DLD1 (cell line): Measurements from ENCODE around the gene CCDC85C.

ENCODE experiments used
- in situ Hi-C: cut with HindIII; loops from 2 replicates; pipeline ENCODE4 v1.10.0; 2017; ENCODE audit warnings: low sequenced_read_pairs

Gene CCDC85C

GRCh38 chr14:99525699-99526080, 78.3 kb downstream of the CCDC85C start:
- in situ Hi-C loops, result no loop called here

- in situ Hi-C loops, result no loop called here
Measured at GRCh38 chr14:99524804-99525698, 79.0 kb downstream of the CCDC85C start.

- in situ Hi-C loops, result no loop called here
Measured at GRCh38 chr14:99524091-99524661, 79.8 kb downstream of the CCDC85C start.

GRCh38 chr14:99523704-99524055, 80.3 kb downstream of the CCDC85C start:
- in situ Hi-C loops, result no loop called here

GRCh38 chr14:99522934-99523703, 80.9 kb downstream of the CCDC85C start:
- in situ Hi-C loops, result no loop called here

DNA sequence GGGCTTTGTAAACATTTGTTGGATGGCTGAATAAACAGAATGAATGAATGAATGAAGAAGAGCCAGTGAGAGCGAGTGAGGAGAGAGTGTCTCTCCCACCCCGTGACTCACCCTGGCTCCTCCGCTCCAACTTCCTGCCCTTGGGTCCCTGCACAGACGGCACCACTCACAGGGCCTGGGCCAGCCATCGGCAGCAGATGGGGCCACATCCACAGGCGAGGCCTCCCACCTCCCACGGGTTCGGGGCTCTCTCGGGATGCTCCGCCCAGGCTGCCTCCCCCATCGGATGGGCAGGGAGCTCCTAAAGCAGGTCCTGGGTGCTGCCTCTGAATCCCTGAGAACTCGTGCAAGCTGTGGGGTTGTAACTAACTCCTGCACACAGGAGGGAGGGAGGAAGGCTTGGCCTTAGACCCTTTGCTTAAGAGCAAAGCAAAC, 81.5 kb downstream of the CCDC85C start:
- in situ Hi-C loops, result no loop called here

DNA sequence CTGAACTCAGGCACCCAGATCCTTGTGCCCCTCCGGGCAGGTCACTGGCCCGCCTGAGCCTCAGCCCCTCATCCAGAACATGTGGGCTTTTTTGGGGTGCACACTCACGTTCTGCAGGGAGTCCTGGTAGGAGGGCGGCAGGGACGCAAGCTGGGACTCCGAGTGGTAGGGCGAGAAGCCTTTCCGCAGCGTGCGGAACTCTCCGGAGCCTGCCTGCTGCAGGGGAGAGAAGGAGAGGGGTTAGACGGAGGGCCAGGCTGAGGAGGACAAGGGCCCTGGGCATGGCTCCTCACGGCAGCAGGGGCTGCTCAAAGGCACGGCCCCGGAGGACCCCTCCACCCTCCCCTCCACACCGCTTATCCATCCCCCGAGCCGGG, 82.0 kb downstream of the CCDC85C start:
- in situ Hi-C loops, result no loop called here

- in situ Hi-C loops, result no loop called here
Measured at GRCh38 chr14:99521176-99522024, 82.6 kb downstream of the CCDC85C start.

GRCh38 chr14:99520571-99521081, 83.4 kb downstream of the CCDC85C start:
- in situ Hi-C loops, result no loop called here

DNA sequence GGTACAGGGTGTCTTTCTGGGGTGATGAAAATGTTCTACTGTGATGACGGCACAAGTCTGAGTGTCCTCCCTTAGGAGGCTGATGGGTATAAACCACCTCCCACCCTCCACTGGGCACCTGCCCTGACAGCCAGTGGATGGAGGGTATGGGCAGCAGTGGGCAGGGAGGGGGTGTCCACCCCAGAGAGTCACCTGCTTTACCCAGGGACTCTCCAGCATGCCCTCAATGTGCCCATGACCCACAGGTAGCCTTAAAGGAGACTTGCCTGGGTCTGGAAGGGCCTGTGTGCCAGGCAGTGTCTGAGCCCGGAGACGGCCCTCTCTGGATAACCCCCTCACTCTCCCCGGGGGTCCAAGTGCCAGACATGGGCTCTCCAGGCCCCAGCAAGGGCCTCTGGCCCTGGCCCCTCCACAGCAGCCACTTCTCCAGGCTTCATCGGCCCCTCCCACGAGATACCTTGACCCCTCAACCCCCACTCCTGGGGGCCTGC, 84.0 kb downstream of the CCDC85C start:
- in situ Hi-C loops, result no loop called here

- in situ Hi-C loops, result no loop called here
Measured at GRCh38 chr14:99519347-99519881, 84.6 kb downstream of the CCDC85C start.

GRCh38 chr14:99518441-99519346, 85.3 kb downstream of the CCDC85C start:
- in situ Hi-C loops, result no loop called here

DNA sequence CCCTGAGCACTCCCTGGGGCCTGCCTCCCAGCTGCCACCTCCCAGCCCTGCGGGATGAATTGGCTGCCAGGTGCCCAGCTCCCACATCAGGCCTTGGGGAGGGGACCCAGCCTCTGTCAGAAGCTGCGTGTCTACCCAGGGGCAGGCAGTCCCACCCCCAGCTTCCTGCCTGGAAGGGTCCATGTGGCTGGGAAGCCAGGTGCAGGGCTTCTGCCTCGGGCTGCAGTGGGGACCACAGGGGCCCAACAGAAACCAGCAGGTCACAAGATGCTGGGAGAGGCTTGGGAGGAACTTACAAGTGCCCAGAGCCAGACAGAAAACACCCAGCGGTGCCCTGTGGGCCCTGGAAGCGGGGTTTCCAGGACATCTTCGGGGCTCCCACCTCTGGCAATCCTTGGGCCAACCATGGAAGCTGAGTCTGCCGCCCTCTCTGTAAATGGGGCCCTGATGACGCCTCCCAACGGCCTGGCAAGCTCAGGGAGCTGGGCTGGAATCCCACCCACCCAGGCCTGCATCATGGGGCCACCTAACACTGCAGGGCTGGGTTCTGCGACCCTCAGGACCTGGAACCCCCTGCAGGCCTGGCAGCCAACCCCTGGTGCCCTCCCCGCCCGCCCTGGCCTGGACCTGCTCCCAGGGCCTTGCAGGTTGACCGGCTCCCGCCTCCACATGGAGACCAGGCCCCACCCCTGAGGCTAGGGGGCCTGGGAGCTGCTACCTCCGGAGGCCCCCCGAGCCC, 86.2 kb downstream of the CCDC85C start:
- in situ Hi-C loops, result no loop called here

- in situ Hi-C loops, result no loop called here
Measured at GRCh38 chr14:99516871-99517642, 87.0 kb downstream of the CCDC85C start.

DNA sequence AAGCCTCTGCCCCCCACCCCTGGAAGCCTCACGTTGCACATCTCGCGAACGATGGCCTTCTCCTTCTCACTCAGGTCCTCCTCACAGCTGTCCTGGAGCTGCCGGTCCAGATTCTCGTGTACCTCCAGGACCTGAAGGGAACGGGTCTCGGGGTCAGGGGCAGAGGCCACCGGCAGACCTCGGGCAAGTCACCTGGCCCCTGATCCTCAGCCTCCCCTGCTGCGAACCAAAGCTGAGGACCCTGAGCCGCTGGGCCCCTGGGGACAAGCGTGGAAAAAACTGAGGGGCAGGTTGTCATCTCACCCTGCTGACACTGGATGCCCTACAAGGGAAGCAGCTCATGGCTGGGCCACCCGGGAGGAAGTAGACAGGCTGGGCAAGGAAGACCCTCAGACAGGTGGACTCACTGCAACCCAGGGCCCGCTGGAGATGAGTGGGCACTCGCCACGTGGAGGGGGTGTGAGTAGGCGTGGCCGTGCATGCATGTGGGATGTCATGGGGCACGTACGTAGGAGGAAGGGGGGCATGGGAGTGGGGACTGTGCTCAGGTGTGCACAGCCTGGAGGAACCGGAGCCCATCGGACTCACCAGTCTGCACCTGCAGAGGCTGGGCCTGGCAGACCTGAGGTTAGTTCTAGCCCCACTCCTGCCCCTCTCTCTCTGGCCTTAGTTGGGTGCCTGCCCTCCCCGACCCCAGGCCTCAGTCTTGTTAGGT, 87.7 kb downstream of the CCDC85C start:
- in situ Hi-C loops, result no loop called here

DNA sequence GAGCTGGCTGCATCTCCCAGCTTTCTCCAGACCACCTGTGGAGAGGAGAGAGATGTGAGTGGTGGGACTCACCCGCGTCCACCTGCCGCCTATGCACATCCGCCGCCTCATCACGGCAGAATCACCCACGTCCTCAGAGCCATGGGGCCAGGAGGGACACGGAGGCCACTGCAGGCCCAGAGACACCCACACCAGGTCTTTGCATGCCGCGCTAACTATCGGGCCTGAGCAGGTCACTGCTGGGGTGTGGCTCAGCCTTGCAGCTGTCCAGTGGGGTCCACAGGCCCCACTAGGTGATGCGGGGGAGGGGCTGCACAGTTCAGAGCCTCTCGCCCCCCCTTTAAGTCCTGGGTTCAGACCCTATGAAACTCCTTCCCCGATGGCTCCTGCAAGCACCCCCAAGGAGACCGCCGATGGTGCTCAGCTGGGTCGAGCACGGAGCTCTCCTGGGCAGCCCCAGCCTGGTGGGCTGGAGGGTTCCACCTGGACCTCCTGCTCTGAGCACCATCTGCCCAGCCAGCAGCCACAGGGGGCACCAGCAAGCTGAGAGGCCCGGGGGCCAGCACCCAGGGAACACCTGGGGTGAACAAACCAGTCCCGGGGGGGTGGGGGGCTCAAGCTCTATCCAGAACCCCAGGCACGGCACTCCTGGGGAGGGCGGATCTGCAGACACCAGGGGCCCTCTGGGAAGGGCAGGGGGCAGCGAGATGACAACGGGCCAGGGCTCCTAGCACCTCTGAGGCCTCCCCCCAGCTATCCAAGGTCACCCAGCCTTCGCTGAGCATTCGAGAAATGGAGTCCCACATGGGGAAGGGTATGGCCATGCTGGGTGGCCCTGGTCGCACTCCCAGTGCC, 88.5 kb downstream of the CCDC85C start:
- in situ Hi-C loops, result no loop called here
